ENCODE measurements around the gene ZNF599. TPM values are rescaled to one million over a fixed set of nuclear protein-coding genes. Genes with fewer than 3 reads are reported as not detected.
"Not testable (repeated sequence)": the region's sequence is repeated elsewhere in the genome, so short reads cannot be mapped to it uniquely, and the experiment has no call there.

Gene ZNF599
- total RNA-seq, result 13.5 TPM

DNA sequence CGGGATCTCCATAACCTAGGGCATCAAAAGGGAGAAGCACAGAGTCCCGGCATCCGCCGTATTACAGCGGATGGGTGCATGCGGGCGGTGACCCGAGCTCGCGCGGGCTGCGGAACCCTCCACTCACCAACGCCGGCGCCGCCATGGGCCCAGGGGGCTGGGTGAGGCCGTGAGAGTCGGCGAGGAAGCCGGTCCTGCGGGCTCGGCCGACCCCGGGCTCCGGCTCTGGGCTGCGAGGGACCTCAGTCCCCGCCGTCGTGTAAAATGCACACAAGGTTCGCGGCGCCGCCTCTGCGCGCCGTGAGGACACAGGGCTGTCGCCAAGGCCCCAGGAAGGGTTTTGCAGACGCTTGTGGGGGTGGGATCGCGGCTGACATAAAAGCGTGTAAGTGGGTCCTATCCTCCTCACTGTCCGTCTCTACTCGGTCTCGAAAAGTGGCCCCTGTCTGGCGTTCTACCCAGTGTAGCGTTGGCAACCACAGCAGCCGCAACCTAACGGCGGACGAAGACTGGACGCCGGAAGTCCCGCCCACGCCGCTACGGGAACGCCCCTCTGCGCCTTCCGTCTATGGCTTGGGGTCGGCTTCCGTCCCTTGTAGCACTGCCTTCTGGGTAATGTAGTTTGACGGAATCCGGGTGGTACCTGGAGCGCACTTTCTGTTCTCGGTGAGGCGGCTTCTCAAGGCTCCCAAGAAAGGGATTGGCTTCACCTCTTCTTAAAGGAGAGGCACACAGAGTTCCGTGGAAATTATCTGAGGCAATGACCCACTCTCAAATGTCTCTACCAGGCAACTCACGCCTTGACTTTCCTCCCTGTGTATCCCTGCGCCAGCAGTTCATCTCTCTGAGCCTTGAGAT is at the start of gene ZNF599:
Gene ZNF599, minus strand, starts transcription at position 519 of the 858 bp plus-strand sequence. Its CDS starts 374 bp downstream, at position 145.
- peak; percentile 83 to 86 for DNase-seq (ENCODE audit: low spot score in 2 of 2)
- no peak for FAIRE-seq

DNA sequence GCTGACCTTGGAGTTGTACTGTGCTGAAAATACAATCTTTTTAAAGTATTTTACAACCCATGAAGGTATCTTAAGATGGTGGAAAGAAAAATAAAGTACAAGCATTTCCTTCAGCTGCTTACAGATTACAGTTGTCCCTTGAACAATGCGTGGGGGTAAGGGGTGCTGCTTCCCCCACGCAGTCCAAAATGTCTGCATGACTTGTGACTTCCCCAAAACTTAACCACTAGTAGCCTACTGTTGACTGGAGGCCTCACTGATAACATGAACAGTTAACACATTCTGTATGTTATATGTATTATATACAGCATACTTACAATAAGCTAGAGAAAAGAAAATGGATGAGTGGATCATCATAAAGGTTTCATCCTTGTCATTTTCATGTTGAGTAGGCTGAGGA is 45.3 kb upstream of the ZNF599 start:
- FAIRE-seq, result no peak
- DNase-seq (ENCODE audit: low spot score in 2 of 2), result no peak

DNA sequence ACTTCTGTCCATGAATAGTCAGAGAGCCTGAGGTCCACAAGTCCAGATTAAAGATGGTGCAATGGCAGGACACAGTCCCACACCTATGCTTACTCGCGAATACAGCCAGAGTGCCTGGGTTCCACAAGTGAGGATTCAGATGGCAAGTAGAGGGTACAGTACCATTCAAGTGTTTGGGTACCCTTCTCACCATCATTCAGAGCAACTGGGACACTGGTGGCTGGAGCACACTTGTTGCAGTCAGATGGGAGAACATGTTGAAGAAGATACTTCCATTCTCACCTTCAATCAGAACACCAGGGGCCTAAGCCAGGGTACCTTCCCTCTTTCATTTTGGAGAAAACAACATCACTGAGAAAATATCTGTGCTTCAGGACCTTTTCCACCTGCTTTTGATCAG is 43.7 kb upstream of the ZNF599 start:
- DNase-seq (ENCODE audit: low spot score in 2 of 2) (no peak), FAIRE-seq (no peak)

DNA sequence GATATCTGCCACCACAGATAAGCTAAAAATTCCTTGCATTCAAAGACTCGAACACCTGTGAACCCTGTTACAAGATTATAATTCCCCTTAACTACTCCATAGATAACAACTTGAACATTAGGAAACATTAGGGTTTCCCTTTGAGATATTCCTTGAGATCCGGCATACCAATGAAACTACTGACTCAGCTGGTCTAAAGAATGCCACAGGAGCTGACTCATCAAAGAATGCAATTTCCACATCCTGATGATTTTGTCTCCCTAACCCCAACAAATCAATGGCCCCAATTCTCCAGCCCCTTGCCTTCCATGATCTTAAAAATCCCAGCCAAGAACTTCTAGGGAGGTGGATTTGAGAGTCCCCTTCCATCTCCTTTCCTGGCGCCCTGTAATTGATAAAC is 35.6 kb upstream of the ZNF599 start:
- FAIRE-seq, result no peak
- DNase-seq (ENCODE audit: low spot score in 2 of 2), result no peak

DNA sequence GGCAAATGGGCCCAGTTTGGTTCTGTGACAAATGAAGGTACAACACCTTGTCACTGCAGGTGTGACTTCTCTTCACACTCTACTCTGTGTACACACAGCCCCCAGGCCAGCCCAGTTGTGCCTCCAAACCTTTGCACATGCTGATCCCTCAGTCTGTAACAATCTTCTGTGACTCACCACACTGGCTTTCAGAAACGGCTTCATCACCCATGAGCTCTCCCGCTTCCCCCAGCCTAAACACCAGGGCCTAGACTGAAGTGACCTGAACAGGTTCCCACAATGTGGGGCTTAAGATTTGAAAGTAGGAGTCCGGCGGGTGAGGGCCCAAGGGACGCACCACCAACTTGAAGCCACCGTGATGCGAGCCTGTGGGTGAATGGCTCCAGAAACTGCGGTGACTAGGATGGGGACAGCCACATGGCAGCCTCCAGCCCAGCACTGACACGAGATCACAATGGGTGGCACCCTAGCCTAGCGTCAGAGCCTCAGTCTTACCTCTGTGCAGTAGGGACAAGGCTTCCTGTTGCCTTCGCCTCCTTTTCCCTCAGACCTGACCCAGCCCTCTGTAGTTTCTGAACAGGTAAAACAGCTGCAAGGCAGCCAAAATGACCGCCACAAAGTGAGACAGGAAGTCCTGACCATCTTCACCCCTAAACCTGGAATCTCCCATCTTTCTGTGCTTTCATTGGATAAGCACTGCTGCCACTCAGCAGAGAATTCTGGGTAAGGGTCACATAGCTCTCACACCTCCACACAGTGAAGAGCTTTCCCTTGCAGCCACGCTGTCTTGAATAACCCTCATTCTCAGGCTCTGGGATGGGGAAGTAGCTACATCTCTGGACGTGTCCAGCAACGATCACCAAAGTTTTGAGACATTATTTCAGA is 34.2 kb upstream of the ZNF599 start:
- no peak for FAIRE-seq
- no peak for DNase-seq (ENCODE audit: low spot score in 2 of 2)

DNA sequence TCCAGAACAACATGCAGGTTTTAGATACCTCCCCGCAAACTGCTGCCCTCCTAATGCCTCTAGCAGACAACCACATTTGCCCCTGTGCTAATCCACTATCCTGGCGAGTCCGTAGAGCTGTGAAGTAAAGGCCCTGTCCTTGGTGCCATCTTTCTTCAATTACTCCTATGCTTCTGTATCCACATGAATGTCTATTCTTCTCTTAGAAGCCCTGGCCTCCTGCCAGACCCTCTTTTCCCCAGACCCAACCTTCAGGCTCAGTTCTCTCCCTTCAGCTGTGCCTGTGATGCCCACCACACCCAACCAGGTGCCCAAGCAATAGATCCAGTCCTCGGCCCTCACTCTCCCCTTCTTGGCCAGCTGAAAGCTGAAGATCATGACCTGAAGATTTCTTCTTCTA is 31.1 kb upstream of the ZNF599 start:
- FAIRE-seq (no peak), DNase-seq (ENCODE audit: low spot score in 2 of 2) (no peak)

DNA sequence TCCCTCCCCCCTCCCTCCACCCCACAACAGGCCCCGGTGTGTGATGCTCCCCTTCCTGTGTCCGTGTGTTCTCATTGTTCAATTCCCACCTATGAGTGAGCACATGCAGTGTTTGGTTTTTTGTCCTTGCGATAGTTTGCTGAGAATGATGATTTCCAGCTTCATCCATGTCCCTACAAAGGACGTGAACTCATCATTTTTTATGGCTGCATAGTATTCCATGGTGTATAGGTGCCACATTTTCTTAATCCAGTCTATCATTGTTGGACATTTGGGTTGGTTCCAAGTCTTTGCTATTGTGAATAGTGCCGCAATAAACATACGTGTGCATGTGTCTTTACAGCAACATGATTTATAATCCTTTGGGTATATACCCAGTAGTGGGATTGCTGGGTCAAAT is 23.9 kb upstream of the ZNF599 start:
- FAIRE-seq; DNase-seq (ENCODE audit: low spot score in 2 of 2): not testable (repeated sequence)

DNA sequence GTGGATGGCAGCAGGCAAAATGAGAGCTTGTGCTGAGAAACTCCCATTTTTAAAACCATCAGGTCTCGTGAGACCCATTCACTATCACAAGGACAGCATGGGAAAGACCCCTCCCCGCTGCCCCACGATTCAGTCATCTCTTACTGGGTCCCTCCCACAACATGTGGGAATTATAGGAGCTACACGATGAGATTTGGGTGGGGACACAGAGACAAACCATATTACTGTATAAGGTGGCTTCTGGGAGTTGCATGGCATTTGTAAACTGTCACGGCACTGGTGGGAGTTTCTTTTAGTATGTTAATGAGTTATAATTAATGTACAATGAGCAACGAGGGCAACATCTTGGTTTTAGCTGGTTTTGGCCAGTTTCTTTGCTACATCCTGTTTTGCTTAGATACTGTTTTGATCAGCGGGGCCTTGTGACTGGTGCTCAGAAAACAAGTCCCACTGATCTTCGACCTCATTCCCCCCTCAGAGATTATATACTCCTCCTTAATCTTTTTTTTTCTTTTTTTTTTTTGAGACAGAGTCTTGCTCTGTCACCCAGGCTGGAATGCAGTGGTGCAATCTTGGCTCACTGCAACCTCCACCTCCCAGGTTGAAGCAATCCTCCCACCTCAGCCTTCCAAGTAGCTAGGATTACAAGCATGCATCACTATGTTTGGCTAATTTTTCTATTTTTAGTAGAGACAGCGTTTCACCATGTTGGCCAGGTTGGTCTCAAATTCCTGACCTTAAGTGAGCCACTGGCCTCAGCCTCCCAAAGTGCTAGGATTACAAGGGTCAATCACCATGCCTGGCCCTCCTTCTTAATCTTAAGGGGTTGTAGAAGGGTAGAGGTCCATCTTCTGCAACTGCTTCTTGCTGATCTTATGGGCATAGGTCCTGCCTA is 21.3 kb upstream of the ZNF599 start:
- DNase-seq (ENCODE audit: low spot score in 2 of 2) (no peak), FAIRE-seq (no peak)

DNA sequence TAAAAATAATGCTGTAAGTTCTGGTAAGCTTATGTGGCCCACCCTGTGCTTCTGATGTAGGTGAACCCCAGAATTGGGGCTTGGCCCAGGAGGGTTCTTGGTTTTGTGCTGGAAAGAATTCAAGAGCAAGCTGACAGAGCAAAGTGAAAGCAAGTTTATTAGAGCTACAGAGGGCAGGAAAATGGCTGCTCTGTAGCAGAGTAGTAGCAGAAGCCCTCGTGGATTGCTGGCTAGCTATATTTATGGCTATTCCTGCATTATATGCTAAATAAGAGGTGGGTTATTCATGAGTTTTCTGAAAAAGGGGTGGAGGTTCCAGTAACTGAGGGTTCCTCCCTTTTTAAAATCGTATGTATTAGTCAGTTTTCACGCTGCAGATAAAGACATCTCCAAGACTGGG is 20.6 kb upstream of the ZNF599 start:
- no peak for FAIRE-seq
- DNase-seq (ENCODE audit: low spot score in 2 of 2), result no peak

DNA sequence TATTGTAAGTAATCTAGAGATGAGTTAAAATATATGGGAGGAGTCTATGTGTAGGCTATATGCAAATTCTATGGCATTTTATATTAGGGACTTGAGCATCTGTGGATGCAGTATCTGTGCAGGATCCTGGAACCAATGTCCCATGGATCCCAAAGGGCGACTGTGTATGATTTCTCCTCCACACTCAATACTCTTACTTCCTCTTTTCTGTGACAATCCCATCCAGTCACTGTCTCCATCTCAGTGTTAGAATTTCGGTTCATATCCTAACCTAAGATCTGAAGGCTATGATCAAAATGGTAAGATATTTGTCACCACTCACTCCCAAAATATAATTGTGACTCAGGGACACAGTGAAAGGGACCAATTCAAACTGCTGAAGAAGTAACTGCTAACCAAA is 15.1 kb upstream of the ZNF599 start:
- FAIRE-seq (no peak), DNase-seq (ENCODE audit: low spot score in 2 of 2) (no peak)

DNA sequence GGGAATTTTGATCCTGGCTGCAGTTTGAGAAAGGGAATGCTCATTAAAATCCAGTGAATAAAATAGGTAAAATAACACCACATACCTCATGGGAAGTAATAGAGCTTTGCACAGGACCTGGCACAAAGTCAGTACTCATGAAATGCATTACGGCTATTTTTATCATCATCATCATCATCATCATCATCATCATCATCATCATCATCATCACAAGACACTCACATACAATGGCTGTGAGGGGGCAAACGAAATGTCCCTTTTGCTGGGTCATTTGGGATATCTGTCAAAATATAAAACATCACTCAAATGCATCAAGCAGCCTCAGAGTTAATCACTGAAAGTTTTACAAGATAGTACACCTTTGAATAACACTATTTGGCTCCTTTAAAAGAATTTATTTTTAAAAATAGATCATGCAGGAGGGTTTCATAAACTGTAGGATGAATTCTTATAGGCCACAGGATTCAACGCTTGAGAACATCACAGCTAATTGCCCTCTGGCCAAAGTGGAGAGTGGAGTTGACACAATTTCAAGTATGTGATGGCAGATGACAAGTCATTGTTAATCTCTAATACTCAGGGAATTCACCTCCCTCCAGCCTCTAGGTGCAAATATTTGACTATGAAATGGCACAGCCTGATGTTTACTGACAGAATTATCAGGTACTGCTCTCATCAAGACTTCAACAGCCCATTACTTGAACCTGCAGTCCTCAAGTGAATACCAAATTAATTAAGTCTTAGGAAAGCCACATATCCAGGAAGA is 14.2 kb upstream of the ZNF599 start:
- DNase-seq (ENCODE audit: low spot score in 2 of 2), result no peak
- FAIRE-seq, result no peak

DNA sequence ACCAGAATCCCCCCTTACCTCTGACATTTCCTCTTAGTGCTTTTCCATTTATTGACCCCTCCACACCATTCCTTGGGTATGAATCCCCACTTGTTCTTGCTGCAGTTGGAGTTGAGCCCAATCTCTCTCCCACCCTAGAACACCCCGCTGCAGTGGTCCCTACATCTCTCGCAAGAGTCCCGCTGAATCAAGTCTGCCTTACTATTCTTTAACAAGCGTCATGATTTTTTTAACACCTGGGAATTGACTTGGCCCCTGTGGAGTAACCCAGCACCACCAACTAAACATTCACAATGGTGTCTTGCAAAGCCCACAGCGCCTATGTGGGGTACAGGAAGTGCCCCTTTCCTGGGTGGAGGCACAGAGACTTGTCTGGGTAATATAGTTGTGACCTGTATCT is 13.2 kb upstream of the ZNF599 start:
- DNase-seq (ENCODE audit: low spot score in 2 of 2), result no peak
- FAIRE-seq, result no peak

DNA sequence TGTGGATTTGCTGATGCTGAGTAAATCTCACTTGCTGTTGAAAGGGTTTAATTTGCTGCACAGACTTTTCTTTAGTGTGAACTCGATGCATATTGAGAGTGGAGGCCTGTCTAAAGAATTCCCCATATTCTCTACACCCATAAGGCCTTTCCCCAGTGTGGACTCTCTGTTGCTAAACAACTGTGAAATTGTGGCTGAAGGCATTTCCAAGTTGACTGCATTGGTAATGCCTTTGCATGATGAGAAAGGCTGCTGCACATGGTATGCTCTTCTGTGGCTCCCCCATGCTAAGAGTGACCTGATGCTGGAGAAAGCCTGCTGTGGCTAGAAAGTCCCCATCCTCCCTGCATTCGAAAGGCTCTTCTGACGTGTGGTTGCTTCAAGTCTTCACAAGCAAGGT is 6.6 kb upstream of the ZNF599 start:
- FAIRE-seq (no peak), DNase-seq (ENCODE audit: low spot score in 2 of 2) (no peak)

DNA sequence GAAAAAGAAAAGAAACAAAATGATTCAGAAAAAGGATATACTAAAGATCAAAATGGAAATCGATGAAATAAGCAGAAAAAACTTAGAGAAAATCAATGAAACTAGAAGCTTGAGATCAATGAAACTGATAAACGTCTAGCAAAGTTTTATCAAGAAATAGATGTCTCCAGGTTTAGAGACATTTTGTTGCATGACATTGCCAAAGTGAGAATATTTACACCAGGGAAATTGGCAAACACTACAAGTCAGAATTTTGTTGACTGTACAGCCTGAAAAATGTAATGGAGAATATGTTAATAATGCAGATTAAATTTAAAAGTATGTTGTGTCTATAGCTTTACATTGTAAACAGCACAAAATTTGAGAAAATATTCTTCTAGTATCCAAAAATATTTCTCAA is 5.3 kb upstream of the ZNF599 start:
- DNase-seq (ENCODE audit: low spot score in 2 of 2), result no peak
- no peak for FAIRE-seq

DNA sequence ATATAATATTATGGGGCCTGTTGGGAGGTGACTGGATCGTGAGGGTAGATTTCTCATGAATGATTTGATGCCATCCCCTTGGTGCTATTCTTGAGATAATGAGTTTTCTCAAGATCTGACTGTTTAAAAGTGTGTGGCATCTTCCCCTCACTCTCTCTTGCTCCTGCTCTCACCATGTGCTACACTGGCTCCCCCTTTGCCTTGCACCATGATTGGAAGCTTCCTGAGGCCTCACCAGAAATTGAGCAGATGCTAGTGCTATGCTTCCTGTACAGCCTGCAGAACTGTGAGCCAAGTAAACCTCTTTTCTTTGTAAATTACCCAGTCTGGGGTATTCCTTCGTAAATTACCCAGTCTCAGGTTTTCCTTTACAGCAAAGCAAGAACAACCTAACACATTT is 1.8 kb upstream of the ZNF599 start:
- FAIRE-seq, result no peak

DNA sequence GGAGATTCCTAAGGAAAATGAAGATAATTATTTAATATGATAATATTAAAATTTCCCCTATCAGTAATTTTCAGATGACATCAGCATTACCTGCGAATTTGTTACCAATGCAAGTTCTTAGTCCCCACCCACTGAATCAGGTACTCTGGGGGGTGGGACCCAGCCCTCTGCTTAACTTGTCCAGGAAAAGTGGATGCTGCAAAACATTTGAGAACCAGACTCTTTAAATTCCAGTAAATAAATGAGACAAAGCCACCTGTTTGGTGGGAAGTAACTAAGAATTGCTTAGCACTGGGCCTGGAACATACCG is 495 bp upstream of the ZNF599 start:
- DNase-seq (ENCODE audit: low spot score in 2 of 2) (no peak), FAIRE-seq (no peak)

More for the DNA sequence above, 1.8 kb upstream of the ZNF599 start:
- DNase-seq (ENCODE audit: low spot score in 2 of 2), result no peak

DNA sequence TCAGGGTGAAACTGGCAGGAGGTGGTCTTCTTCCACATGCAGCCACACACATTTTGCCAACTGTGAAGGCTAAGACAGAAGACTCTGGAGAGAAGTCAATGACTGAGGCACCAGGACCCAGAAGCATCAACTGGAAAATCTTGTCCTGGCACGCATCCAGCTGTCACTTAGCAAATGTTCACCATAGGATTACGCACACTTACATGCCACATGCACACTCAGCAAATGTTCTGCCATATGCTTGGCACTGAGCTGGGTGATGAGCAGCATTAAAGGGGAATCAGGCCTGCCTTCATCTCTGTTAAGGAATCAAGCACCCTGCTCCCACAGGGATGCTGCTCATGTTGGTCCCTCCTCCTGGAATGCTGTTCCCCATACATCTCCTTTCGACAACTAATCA is 5.1 kb downstream of the ZNF599 start:
- FAIRE-seq (no peak), DNase-seq (ENCODE audit: low spot score in 2 of 2) (no peak)

DNA sequence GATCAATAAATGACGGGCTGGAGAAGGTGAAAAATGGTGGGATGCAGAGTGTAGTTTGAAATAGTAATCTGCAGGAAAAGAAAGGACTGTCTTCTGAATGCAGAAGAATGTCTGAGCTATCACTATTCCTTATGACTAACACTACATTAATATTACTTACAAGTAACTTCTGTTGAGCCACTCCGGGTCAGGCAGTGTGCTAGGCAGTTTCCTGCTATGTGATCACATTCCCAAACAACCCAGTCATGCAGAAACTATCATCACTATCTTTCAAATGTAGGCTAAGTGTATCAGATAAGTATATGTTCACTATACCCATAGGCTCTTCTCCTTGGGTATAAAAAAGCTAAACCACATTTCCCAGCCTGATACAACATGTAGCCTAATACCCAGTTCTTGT is 6.6 kb downstream of the ZNF599 start:
- no peak for DNase-seq (ENCODE audit: low spot score in 2 of 2)
- no peak for FAIRE-seq

DNA sequence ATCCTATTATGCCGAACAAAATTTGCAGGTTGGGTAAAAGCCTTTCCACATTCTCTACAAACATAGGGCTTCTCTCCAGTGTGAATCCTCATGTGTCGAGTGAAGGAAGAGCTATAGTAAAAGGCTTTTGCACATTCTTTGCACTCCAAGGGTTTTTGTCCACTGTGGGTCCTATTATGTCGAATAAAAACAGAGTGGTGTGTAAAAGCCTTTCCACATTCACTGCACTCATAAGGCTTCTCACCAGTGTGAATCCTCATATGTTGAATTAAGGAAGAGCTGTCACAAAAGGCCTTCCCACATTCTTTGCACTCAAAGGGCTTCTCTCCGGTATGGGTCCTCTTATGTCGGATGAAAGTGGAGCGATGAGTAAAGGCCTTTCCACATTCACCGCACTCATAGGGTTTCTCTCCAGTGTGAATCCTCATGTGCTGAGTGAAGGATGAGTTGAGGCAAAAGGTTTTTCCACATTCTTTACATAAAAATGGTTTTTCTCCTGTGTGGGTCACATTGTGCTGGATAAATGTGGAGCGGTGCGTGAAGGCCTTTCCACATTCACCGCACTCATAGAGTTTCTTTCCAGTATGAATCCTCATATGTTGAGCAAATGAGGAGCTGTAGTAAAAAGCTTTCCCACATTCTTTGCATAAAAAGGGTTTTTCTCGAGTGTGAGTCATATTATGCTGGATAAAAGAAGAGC is 13.6 kb downstream of the ZNF599 start:
- DNase-seq (ENCODE audit: low spot score in 2 of 2), result no peak
- FAIRE-seq, result no peak
